HEK293 (cell line): ENCODE results near the gene NOP56.

ENCODE experiments used
- CTCF ChIA-PET: fragments of 350-600 bp; formaldehyde crosslinking; extraction: SDS; loops from one replicate; lab custom pipeline; 2021; ENCODE audit warnings: antibody characterized with exemption; lab: Yijun Ruan, JAX
- POLR2A ChIA-PET: fragments of 300-600 bp; formaldehyde crosslinking; extraction: SDS; loops from one replicate; lab custom pipeline; 2020; ENCODE audit warnings: antibody characterized with exemption, inconsistent platforms; lab: Yijun Ruan, JAX
- H3K27ac ChIP-seq: fragments of 200-500 bp; sonication (Bioruptor generic); 2 replicates; pipeline ENCODE4 v1.5.1; 2014; ENCODE audit warnings: low read depth, low read length, control low read depth, inconsistent platforms; ENCODE audit errors: extremely low read depth
- H3K36me3 ChIP-seq, 2 experiments: fragments of 200-500 bp in 1 of 2; sonication (Bioruptor generic) in 1 of 2; 1 replicate in 1 of 2; 2 replicates in 1 of 2; pipeline ENCODE4 v1.5.1; 2014 to 2017; ENCODE audit warnings: inconsistent platforms in 2 of 2, low read length in 2 of 2; ENCODE audit not compliant: control insufficient read depth in 2 of 2, insufficient read depth in 1 of 2
- H3K4me1 ChIP-seq: fragments of 200-500 bp; sonication (Bioruptor generic); 2 replicates; pipeline ENCODE4 v1.5.1; 2014; ENCODE audit warnings: mild to moderate bottlenecking, low read length, inconsistent platforms; ENCODE audit not compliant: control insufficient read depth, insufficient read depth
- H3K4me3 ChIP-seq: 2 replicates; pipeline ENCODE4 v1.5.1; 2011; ENCODE audit warnings: low read depth, mild to moderate bottlenecking, control low read depth, low read length, moderate library complexity
- H3K9me3 ChIP-seq: fragments of 200-500 bp; sonication (Bioruptor generic); 2 replicates; pipeline ENCODE4 v1.5.1; 2014; ENCODE audit warnings: low read depth, low read length, inconsistent platforms; ENCODE audit not compliant: control insufficient read depth, insufficient read depth
- BCL11B ChIP-seq: fragments of 450-650 bp; formaldehyde crosslinking; IDR thresholded peaks from 2 replicates; pipeline ENCODE4 v1.5.1; 2016; ENCODE audit warnings: low read depth, missing biosample characterization, missing genetic modification characterization
- CTCF ChIP-seq: fragments of 450-650 bp; formaldehyde crosslinking; IDR thresholded peaks from 2 replicates; pipeline ENCODE4 v1.5.1; 2016; ENCODE audit warnings: missing biosample characterization, missing genetic modification characterization
- KLF8 ChIP-seq: fragments of 450-650 bp; formaldehyde crosslinking; IDR thresholded peaks from 2 replicates; pipeline ENCODE4 v1.5.1; 2016; ENCODE audit warnings: missing biosample characterization, missing genetic modification characterization
- OSR2 ChIP-seq: fragments of 450-650 bp; formaldehyde crosslinking; IDR thresholded peaks from 2 replicates; pipeline ENCODE4 v1.5.1; 2016; ENCODE audit warnings: missing biosample characterization, missing genetic modification characterization
- ZBTB10 ChIP-seq: fragments of 450-650 bp; formaldehyde crosslinking; IDR thresholded peaks from 2 replicates; pipeline ENCODE4 v1.5.1; 2016; ENCODE audit warnings: missing biosample characterization, missing genetic modification characterization
- ZFP41 ChIP-seq: fragments of 450-650 bp; formaldehyde crosslinking; IDR thresholded peaks from 2 replicates; pipeline ENCODE4 v1.5.1; 2016; ENCODE audit warnings: missing biosample characterization, missing genetic modification characterization, borderline replicate concordance
- ZNF114 ChIP-seq: fragments of 450-650 bp; formaldehyde crosslinking; IDR thresholded peaks from 2 replicates; pipeline ENCODE4 v1.5.0; 2017; ENCODE audit warnings: missing biosample characterization, missing genetic modification characterization
- ZNF132 ChIP-seq: fragments of 450-650 bp; formaldehyde crosslinking; IDR thresholded peaks from 2 replicates; pipeline ENCODE4 v1.5.1; 2017; ENCODE audit warnings: missing biosample characterization, missing genetic modification characterization, borderline replicate concordance
- ZNF133 ChIP-seq: fragments of 450-650 bp; formaldehyde crosslinking; IDR thresholded peaks from 2 replicates; pipeline ENCODE4 v1.5.1; 2016; ENCODE audit warnings: missing biosample characterization, missing genetic modification characterization
- ZNF169 ChIP-seq: fragments of 450-650 bp; formaldehyde crosslinking; IDR thresholded peaks from 2 replicates; pipeline ENCODE4 v1.5.1; 2016; ENCODE audit warnings: missing biosample characterization, missing genetic modification characterization
- ZNF202 ChIP-seq: fragments of 450-650 bp; formaldehyde crosslinking; IDR thresholded peaks from 2 replicates; pipeline ENCODE4 v1.5.1; 2016; ENCODE audit warnings: missing biosample characterization, missing genetic modification characterization, borderline replicate concordance
- ZNF274 ChIP-seq, 2 experiments: fragments of 200-500 bp in 1 of 2; fragments of 450-650 bp in 1 of 2; sonication (Bioruptor generic) in 1 of 2; formaldehyde crosslinking in 1 of 2; IDR thresholded peaks; 2 replicates each; pipeline versions ENCODE4 v1.5.1 to v1.6.1; 2014 to 2016; ENCODE audit warnings: borderline replicate concordance in 1 of 2, inconsistent platforms in 1 of 2, low read length in 1 of 2, missing biosample characterization in 1 of 2, missing genetic modification characterization in 1 of 2
- ZNF311 ChIP-seq: fragments of 450-650 bp; formaldehyde crosslinking; IDR thresholded peaks from 2 replicates; pipeline ENCODE4 v1.5.1; 2017; ENCODE audit warnings: missing biosample characterization, missing genetic modification characterization, borderline replicate concordance
- ZNF354C ChIP-seq: fragments of 450-650 bp; formaldehyde crosslinking; IDR thresholded peaks from 2 replicates; pipeline ENCODE4 v1.5.1; 2016; ENCODE audit warnings: missing biosample characterization, missing genetic modification characterization, low read depth, borderline replicate concordance
- ZNF366 ChIP-seq: fragments of 450-650 bp; formaldehyde crosslinking; conservative IDR thresholded peaks from 2 replicates; pipeline ENCODE4 v1.5.1; 2016; ENCODE audit warnings: missing biosample characterization, missing genetic modification characterization
- ZNF423 ChIP-seq: fragments of 450-650 bp; formaldehyde crosslinking; IDR thresholded peaks from 2 replicates; pipeline ENCODE4 v1.5.1; 2016; ENCODE audit warnings: missing biosample characterization, missing genetic modification characterization
- ZNF510 ChIP-seq: fragments of 450-650 bp; formaldehyde crosslinking; IDR thresholded peaks from 2 replicates; pipeline ENCODE4 v1.5.1; 2018; ENCODE audit warnings: mild to moderate bottlenecking, missing genetic modification characterization, missing biosample characterization; ENCODE audit not compliant: insufficient replicate concordance
- ZNF514 ChIP-seq: fragments of 450-650 bp; formaldehyde crosslinking; IDR thresholded peaks from 2 replicates; pipeline ENCODE4 v1.5.1; 2016; ENCODE audit warnings: missing biosample characterization, missing genetic modification characterization
- ZNF549 ChIP-seq: fragments of 450-650 bp; IDR thresholded peaks from 2 replicates; pipeline ENCODE4 v1.5.1; 2018; ENCODE audit warnings: missing biosample characterization, missing genetic modification characterization, mild to moderate bottlenecking, inconsistent platforms, moderate library complexity
- ZNF621 ChIP-seq: fragments of 450-650 bp; formaldehyde crosslinking; IDR thresholded peaks from 2 replicates; pipeline ENCODE4 v1.5.1; 2017; ENCODE audit warnings: missing biosample characterization, missing genetic modification characterization
- ZNF701 ChIP-seq: fragments of 450-650 bp; formaldehyde crosslinking; IDR thresholded peaks from 2 replicates; pipeline ENCODE4 v1.5.1; 2016; ENCODE audit warnings: missing biosample characterization, missing genetic modification characterization
- ZNF76 ChIP-seq: fragments of 450-650 bp; formaldehyde crosslinking; IDR thresholded peaks from 2 replicates; pipeline ENCODE4; 2016; ENCODE audit warnings: low read depth, missing biosample characterization, missing genetic modification characterization, borderline replicate concordance
- ZNF776 ChIP-seq: fragments of 450-650 bp; formaldehyde crosslinking; IDR thresholded peaks from 2 replicates; pipeline ENCODE4 v1.5.0; 2017; ENCODE audit warnings: missing biosample characterization, missing genetic modification characterization, borderline replicate concordance
- TF ChIP-seq, protein P1 (sequence below): fragments of 450-650 bp; formaldehyde crosslinking; IDR thresholded peaks from 2 replicates; pipeline ENCODE4 v1.5.1; 2016; ENCODE audit warnings: missing biosample characterization, missing genetic modification characterization
- TF ChIP-seq, protein P2 (sequence below): fragments of 450-650 bp; formaldehyde crosslinking; IDR thresholded peaks from 2 replicates; pipeline ENCODE4 v1.5.1; 2016; ENCODE audit warnings: missing biosample characterization, missing genetic modification characterization

NOP56 gene

GRCh38 chr20:2701671-2702081 lies 49.2 kb downstream of the NOP56 start:
- Histone ChIP-seq H3K36me3 (peaks cover 0 to 3% of the 10 kb centered on the region in 2 experiments; a peak in 1 of 3 replicates), H3K4me1 (no peaks in the 10 kb centered on the region), H3K9me3 (no peaks in the 10 kb centered on the region), H3K27ac (no peak overlapping the region), H3K4me3 (no peak overlapping the region)
- TF ChIP-seq ZNF776 (tag by site-specific recombination) = no peak
- no peak for TF ChIP-seq ZNF114 (tag by site-specific recombination)
- no peak for TF ChIP-seq ZNF701
- no peak for TF ChIP-seq ZNF621 (tag by site-specific recombination)
- TF ChIP-seq ZNF202 (tag by site-specific recombination) = no peak
- TF ChIP-seq ZNF514 (tag by site-specific recombination) = no peak
- TF ChIP-seq ZNF354C (tag by site-specific recombination) = no peak
- TF ChIP-seq, protein P1, sequence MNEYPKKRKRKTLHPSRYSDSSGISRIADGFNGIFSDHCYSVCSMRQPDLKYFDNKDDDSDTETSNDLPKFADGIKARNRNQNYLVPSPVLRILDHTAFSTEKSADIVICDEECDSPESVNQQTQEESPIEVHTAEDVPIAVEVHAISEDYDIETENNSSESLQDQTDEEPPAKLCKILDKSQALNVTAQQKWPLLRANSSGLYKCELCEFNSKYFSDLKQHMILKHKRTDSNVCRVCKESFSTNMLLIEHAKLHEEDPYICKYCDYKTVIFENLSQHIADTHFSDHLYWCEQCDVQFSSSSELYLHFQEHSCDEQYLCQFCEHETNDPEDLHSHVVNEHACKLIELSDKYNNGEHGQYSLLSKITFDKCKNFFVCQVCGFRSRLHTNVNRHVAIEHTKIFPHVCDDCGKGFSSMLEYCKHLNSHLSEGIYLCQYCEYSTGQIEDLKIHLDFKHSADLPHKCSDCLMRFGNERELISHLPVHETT (tag by site-specific recombination) = no peak
- no peak for TF ChIP-seq ZNF76 (tag by site-specific recombination)
- no peak for TF ChIP-seq KLF8 (tag by site-specific recombination)
- no peak for TF ChIP-seq ZNF133 (tag by site-specific recombination)
- TF ChIP-seq, protein P2, sequence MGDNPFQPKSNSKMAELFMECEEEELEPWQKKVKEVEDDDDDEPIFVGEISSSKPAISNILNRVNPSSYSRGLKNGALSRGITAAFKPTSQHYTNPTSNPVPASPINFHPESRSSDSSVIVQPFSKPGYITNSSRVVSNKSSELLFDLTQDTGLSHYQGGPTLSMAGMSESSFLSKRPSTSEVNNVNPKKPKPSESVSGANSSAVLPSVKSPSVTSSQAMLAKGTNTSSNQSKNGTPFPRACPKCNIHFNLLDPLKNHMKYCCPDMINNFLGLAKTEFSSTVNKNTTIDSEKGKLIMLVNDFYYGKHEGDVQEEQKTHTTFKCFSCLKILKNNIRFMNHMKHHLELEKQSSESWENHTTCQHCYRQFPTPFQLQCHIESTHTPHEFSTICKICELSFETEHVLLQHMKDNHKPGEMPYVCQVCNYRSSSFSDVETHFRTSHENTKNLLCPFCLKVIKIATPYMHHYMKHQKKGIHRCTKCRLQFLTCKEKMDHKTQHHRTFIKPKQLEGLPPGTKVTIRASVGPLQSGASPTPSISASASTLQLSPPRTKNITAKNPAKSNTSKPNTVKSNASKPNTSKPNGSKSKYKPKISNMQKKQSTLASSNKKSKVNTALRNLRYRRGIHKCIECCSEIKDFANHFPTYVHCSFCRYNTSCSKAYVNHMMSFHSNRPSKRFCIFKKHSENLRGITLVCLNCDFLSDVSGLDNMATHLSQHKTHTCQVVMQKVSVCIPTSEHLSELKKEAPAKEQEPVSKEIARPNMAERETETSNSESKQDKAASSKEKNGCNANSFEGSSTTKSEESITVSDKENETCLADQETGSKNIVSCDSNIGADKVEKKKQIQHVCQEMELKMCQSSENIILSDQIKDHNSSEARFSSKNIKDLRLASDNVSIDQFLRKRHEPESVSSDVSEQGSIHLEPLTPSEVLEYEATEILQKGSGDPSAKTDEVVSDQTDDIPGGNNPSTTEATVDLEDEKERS = no peak
- no peak for TF ChIP-seq BCL11B (tag by site-specific recombination)
- TF ChIP-seq ZNF169 (tag by site-specific recombination) = no peak
- TF ChIP-seq ZFP41 (tag by site-specific recombination) = no peak
- no peak for TF ChIP-seq ZNF549 (tag by site-specific recombination)
- ChIA-PET POLR2A (no interaction called here), CTCF (interaction anchor here (0.6 to 1.6 kb wide), 4 partner anchors 29 to 323 kb away, joined by 3 to 8 read pairs (median 6); no protein-coding TSS in a partner anchor)

DNA sequence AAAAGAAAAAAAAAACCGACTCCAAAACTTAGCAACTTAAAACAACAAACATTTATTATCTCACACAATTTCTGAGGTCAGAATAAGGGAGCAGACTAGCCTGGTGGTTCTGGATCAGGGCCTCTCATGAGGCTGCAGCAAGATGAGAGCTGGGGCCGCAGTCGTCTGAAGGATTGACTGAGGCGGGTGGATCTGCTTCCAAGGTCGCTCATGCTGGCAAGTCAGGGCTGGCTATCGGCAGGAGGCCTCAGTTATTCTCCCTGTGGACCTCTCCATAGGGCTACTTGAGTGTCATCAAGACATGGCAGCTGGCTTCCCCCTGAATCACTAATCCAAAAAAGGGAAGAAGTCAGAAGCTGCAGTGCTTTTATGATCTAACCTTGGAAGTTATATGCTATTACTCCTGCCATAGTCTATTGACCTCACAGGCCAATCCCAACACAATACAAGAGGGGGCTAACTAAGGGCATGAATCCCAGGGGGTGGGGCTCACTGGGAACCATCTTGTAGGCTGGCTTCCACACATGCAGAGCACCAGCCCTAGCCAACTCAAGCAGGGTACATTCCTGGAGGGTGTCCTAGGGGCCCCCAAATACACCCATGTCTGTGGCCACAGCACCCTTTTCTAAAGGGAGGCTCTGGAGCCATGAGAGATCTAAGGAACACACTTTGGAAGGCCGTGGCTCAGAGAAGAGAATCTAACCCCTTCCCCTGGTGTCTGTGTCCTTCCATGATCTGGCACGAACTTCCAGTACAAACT lies 51.5 kb downstream of the NOP56 start:
- no peak for TF ChIP-seq CTCF (tag by site-specific recombination)
- no peak for TF ChIP-seq ZNF311
- no peak for TF ChIP-seq ZNF132
- TF ChIP-seq ZNF423 (tag by site-specific recombination) = no peak
- TF ChIP-seq ZBTB10 (tag by site-specific recombination) = no peak
- no peak for TF ChIP-seq ZNF366 (tag by site-specific recombination)
- no peak for TF ChIP-seq OSR2 (tag by site-specific recombination)
- no peak for TF ChIP-seq ZNF274 (IDR thresholded peaks at IDR 0.05; ENCODE audit: low read length)
- TF ChIP-seq ZNF274 (tag by site-specific recombination; IDR thresholded peaks at IDR 0.05; ENCODE audit: borderline replicate concordance) = no peak
- TF ChIP-seq ZNF510 (tag by site-specific recombination) = no peak
- ChIA-PET CTCF (interaction anchor here (0.6 to 1.7 kb wide), 4 partner anchors 38 to 196 kb away, joined by 3 to 5 read pairs (median 4); no protein-coding TSS in a partner anchor), POLR2A (interaction anchor here (0.6 to 1.1 kb wide), 2 partner anchors 10 to 17 kb away, joined by 3 read pairs; no protein-coding TSS in a partner anchor)
- H3K36me3 ChIP-seq = peaks cover 3% of the 10 kb centered on the region in 2 experiments; a peak in 2 of 3 replicates
- no peak overlapping the region for H3K27ac ChIP-seq
- H3K4me3 ChIP-seq = no peak overlapping the region
- H3K4me1 ChIP-seq = peaks cover 4% of the 10 kb centered on the region; the same call in 1 of the 2 replicates
- H3K9me3 ChIP-seq = no peaks in the 10 kb centered on the region
